HG03432 (cell line): Measurements from ENCODE around the gene AURKB.

Experiments used
- ATAC-seq: cut with Tn5 transposase; IDR thresholded peaks from one replicate; pipeline ENCODE4 v1.9.1; 2021; ENCODE audit warnings: mild to moderate bottlenecking, moderate library complexity; ENCODE audit not compliant: unreplicated experiment

AURKB gene

GRCh38 chr17:8162997-8163977 is 47.1 kb downstream of the AURKB start:
- no peak for ATAC-seq

GRCh38 chr17:8162233-8162996 is 48.0 kb downstream of the AURKB start, which contains the start of gene VAMP2:
Gene VAMP2 (minus strand): TSS chr17:8162948. CDS start chr17:8162879, 69 bp downstream.
- peak; percentile 42 for ATAC-seq

DNA sequence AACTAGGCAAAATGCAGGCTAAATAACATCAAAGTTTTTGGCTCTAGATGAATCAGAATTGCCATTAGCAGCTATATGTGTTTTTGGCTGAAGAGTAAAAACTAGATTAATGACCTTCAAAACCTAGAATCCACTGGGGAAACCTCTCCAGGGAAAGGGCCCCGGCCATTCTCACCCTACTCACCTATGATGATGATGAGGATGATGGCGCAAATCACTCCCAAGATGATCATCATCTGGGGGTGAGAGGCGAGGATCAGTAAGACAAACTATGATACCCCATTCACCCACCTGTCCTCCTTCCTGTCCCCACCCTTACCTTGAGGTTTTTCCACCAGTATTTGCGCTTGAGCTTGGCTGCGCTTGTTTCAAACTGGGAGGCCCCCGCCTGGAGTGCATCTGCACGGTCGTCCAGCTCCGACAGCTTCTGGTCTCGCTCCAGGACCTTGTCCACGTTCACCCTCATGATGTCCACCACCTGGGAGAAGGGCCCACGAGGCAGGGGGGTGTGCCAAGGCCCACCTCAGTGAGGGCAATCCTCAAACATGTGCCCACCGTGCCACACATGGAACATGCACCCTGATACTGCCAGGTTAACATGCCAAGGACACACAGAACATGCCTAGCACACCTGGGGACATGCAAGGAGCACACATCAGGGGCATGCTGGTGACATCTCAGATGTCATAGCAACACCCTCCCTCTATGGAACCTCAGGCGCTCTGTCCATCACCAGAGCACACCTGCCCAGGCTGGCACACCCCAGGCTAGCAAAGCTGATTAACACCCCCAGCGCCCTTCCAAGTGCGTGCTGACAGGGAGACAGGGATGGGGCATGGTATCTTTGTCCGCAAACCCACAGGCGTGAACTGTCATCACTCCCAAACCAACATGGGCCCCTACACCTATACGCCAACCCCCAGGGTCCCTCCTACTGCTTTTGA is 48.8 kb downstream of the AURKB start:
- no peak for ATAC-seq

- no peak for ATAC-seq
These were observed 49.6 kb downstream of the AURKB start for GRCh38 chr17:8160741-8161221.

- no peak for ATAC-seq
These were observed 50.2 kb downstream of the AURKB start for GRCh38 chr17:8160224-8160577.

DNA sequence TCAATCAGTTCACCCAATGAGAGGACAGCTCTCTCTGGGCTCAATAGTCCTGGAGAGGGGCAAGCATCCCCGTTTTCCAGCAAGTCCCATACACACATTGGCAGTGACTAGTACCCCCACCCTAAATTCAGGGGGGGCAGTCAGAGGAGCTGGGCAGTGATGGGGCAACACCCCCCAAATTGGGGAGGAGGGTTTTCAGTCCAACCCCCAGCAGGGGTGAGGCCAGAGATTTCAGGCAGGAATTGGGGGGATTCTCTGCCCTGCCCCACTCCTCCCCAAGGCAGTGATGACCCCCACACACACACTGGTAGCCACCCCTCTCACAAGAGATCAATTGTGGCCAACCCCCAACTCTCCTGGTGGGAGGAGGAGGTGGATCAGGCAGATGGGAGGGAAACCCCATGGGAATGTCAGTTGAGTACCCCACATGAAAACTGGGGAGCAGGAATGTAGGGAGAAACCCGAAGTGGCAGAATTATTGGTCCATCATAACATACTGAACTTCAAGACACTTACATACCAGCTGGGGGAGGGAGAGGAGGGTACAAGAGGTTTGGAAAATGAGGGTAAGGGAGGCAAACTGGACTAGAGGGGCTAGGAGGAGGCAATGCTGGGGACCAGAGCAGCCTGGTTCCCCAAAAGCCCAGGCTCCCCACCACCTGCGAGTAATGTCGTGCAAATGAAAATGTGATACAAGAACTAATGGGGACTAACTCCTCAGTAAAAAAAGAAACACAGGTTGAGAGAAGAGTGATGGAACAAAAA is 50.7 kb downstream of the AURKB start:
- no peak for ATAC-seq

DNA sequence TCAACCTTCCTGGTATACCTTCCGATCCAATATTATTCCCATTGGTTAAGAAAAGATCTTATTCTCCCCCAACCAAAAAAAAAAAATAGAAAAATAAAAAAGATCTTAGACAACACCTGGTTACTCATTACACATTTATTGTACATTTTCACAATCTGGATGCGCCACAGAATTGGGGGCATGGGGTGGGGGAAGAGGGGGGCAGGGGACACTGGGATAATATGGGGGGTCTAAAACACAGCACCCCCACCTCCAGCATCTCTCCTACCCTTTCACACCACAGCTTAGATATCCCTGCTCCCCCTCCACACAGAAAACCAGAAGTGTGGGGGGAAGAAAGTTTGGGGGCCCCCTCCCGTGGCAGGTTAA is 51.4 kb downstream of the AURKB start:
- ATAC-seq = no peak

- ATAC-seq = no peak
These were observed 51.9 kb downstream of the AURKB start for GRCh38 chr17:8158267-8159031.

DNA sequence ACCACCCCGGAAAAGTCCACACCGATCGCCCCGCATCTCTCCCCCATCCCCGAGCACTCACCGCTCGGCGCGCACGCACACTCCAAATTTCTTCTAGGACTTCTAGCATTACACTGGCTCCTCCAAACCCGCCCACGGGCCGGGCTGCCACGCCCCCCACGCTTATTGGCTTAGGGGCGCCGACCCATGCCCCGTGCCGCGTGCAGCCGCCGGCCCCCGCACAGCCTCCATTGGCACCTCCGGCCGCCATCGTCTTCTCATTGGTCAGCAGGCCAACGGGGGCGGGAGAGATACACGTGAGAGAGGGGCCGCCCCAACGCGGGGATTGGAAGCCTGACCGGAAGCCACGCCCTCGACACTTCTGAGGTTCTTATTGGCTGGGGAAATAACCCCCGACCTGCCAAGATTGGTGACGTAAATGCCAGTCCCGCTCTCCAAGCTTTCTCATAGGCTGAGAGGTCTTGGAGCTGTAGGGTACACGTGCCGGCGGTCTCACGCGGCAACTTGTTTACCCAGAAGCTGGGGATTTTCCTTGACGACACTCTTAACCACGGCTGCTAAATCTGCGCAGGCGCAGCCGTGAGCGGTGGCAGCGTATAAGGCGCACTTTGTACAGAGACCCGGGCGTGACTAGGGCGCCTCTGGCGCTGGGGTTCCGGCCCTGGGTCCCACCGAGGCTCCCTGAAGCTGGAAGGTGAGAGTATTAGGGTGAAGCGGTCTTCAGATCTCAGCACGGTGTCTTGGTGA is 54.0 kb downstream of the AURKB start:
- ATAC-seq = peak; percentile 77

DNA sequence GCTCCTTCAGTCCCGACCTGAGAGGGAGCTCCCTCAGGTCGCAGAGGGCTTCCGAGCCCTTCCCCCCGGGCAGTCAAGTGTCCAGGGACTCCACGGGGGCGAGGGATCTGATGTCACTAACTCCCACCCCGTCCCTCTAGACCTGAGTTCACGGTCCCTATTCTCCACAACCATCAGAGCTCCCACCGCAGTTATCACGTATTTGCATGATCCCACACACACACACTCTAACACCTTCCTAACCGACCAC is 54.5 kb downstream of the AURKB start:
- no peak for ATAC-seq

DNA sequence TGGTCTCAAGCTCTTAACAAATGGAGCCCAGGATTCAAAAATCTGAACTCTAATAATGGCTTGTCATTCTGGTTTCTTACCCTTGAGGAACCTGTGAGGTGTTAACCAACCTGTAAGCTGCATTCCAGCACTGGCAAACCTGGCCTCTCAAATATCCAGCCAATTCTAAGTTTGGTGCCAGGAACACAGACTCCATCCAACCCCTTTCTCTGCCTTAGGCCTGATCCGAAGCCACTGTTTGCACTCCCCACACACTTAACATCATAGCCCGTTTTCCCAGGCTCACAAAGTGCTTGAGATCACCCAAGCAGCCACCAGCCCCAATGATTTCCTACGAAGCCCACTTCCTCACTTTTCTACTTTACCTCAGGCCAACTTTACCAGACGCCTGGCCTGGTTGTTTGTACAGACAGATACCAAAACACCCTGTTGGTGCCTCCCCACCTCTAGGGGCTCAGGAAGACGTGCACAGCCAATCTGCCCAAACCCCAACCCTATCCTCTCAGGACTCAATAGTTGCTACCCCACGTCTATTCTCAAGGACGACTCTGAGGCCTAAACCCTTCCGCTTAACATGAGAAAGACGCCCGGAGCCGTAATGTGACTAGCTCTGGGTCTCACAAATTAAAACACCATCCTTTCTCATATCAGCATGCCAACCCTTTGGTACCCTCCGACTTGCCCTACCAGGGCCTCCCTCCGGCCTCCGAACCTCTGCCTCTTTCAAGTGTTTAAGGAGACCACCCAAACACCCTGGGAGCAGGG is 55.0 kb downstream of the AURKB start:
- no peak for ATAC-seq
